IPS-20b (cell line): ENCODE results near the gene SLC6A15.
A peak's percentile ranks its signal among the peaks of the same experiment; 100 is the strongest.

ENCODE experiments used
- H3K27ac ChIP-seq: one replicate; pipeline ENCODE4 v1.5.1; 2013; ENCODE audit warnings: low read length
- H3K27me3 ChIP-seq: 2 replicates; pipeline ENCODE4 v1.6.1; 2013; ENCODE audit warnings: mild to moderate bottlenecking, low read length, inconsistent platforms; ENCODE audit not compliant: insufficient read depth
- H3K36me3 ChIP-seq: 2 replicates; pipeline ENCODE4 v1.6.1; 2013; ENCODE audit warnings: low read depth, mild to moderate bottlenecking, inconsistent platforms, low read length, moderate library complexity; ENCODE audit not compliant: insufficient read depth
- H3K4me1 ChIP-seq: 2 replicates; pipeline ENCODE4 v1.6.1; 2013; ENCODE audit warnings: mild to moderate bottlenecking, control low read depth, inconsistent platforms, low read length, moderate library complexity; ENCODE audit not compliant: insufficient read depth
- H3K4me3 ChIP-seq: 2 replicates; pipeline ENCODE4 v1.5.1; 2013; ENCODE audit warnings: mild to moderate bottlenecking, low read length, inconsistent platforms
- H3K9ac ChIP-seq: 2 replicates; pipeline ENCODE4 v1.6.1; 2013; ENCODE audit warnings: low read depth, mild to moderate bottlenecking, inconsistent platforms, low read length, moderate library complexity
- H3K9me3 ChIP-seq: 2 replicates; pipeline ENCODE4 v1.6.1; 2013; ENCODE audit warnings: mild to moderate bottlenecking, low read depth, low read length, inconsistent platforms; ENCODE audit not compliant: insufficient read depth

SLC6A15 gene

DNA sequence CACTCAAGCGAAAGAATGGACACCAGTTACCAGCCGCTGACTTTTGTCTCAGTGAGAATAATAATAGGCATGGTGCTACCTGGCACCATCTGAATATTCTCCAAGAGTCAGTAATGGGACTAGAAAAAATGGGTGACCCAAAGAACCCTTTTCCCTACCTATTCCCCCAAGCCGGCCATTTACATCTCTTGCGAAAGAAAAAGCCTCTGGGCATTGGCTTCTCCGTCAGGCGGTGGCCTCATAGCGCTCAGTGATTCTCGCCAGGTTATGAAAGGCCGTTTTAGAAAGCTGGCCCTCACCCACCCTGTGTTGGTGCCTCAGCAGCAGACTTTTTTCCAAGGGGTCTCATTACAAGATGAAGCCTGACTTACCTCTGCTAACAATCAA is 523 bp upstream of the SLC6A15 start:
- H3K4me3 ChIP-seq, result peak overlapping the region; percentile 78
- no peaks in the 10 kb centered on the region for H3K36me3 ChIP-seq
- peak overlapping the region; percentile 77; the same call in 1 of the 2 replicates for H3K9ac ChIP-seq
- H3K9me3 ChIP-seq, result no peaks in the 10 kb centered on the region
- H3K27me3 ChIP-seq, result peaks cover 26% of the 10 kb centered on the region
- H3K27ac ChIP-seq, result no peak overlapping the region
- peaks cover 6% of the 10 kb centered on the region; the same call in 1 of the 2 replicates for H3K4me1 ChIP-seq

DNA sequence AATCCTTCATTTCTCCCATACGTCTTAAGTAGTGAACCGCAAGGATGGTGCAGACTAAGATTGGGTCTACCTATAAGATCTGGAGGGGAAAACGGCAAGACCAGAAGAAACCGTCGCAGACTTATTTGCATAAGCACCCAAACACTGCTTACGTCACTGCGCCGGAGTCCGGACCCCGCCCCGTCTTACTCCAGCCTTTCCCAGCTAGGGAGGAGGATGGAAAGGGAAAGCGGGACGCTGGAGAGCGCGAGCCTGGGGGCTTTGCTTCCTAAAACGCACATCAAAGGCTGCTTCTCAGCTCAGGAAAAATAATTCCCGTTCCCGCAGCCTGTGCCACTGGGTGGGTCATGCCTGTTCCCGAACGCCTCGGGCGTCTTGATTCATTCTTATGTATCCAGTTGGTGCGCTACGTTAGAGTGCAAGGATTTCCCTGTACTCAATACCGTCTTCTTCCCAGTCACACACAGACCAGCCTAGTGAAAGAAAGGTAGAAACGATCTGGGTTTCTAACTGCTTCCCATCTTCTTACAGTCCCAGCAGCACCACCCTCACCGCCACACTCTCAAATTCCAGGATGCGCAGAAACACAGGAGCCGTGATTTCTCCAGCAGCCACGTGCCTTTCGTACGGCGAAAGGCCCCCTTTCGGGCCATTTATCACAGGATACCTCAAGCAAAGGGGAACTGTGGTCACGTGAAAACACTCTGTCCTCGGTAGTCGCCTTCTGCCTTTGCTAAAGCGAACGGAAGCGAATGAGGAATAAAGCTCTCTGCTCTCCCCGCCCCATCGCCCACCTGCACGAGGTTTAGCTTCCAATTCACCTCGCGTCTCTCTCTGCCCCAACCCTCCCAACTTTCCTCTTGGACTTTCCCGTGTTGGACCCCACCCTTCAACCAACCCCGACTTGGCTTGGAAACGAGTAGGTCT is 1.1 kb downstream of the SLC6A15 start:
- no peak overlapping the region for H3K27ac ChIP-seq
- H3K9ac ChIP-seq, result peak overlapping the region; percentile 77; the same call in 1 of the 2 replicates

DNA sequence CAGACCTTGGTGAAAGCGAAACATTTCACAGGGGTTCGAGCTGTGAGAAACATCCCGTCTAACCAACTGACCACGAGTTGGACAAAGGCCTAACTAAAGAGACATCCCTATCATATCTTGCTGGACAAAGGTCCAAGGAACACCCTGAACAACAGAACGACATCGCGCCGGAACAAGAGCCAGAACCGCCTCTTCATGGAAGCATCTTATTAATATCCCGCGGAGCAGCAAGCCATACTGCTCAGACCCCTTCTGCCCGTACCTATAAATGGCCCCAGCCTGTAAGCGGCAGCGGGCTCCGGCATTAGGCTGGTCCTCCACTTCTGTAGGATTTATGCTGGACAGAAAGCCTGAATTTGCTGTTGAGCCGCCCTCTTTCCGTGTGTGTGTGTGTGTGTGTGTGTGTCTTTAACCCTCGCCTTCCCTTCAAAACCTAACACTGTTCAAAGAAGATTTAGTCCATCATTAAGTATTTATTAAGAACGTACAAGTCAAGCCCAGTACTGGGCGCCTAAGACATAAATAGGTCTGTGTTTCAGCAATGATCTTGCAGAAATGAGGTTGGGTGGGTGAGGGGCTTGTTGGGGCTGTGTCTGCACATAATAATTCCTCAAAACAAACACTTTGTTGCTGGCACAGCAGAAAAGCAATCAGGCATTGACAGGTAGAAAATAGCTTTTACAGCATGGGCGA is 1.9 kb downstream of the SLC6A15 start:
- H3K4me3 ChIP-seq, result peak overlapping the region; percentile 78
- H3K36me3 ChIP-seq, result no peaks in the 10 kb centered on the region
- peak overlapping the region; percentile 77; the same call in 1 of the 2 replicates for H3K9ac ChIP-seq
- no peak overlapping the region for H3K27ac ChIP-seq
- no peaks in the 10 kb centered on the region for H3K9me3 ChIP-seq
- H3K27me3 ChIP-seq, result peaks cover 26% of the 10 kb centered on the region
- H3K4me1 ChIP-seq, result peaks cover 6% of the 10 kb centered on the region; the same call in 1 of the 2 replicates

More for the DNA sequence above, 1.1 kb downstream of the SLC6A15 start:
- no peaks in the 10 kb centered on the region for H3K36me3 ChIP-seq
- peaks cover 26% of the 10 kb centered on the region for H3K27me3 ChIP-seq
- H3K4me3 ChIP-seq, result peak overlapping the region; percentile 78
- H3K4me1 ChIP-seq, result peaks cover 6% of the 10 kb centered on the region; the same call in 1 of the 2 replicates
- H3K9me3 ChIP-seq, result no peaks in the 10 kb centered on the region

- Histone ChIP-seq H3K27ac (no peak overlapping the region), H3K4me1 (no peaks in the 10 kb centered on the region), H3K36me3 (no peaks in the 10 kb centered on the region), H3K9me3 (no peaks in the 10 kb centered on the region), H3K4me3 (no peak overlapping the region), H3K27me3 (no peaks in the 10 kb centered on the region), H3K9ac (no peak overlapping the region)
Measured at GRCh38 chr12:84904051-84904450, 8.5 kb downstream of the SLC6A15 start.

- H3K27ac ChIP-seq, result no peak overlapping the region
Measured at GRCh38 chr12:84891106-84891838, 21.3 kb downstream of the SLC6A15 start.

GRCh38 chr12:84889818-84890217 is 22.8 kb downstream of the SLC6A15 start:
- no peaks in the 10 kb centered on the region for H3K9me3 ChIP-seq
- H3K27me3 ChIP-seq, result no peaks in the 10 kb centered on the region
- no peak overlapping the region for H3K4me3 ChIP-seq
- no peak overlapping the region for H3K9ac ChIP-seq
- H3K27ac ChIP-seq, result no peak overlapping the region
- 0 out of 2 replicates have a peak, but pooled peaks cover 2% of the 10 kb centered on the region for H3K4me1 ChIP-seq
- H3K36me3 ChIP-seq, result no peaks in the 10 kb centered on the region

More at GRCh38 chr12:84891106-84891838, 21.3 kb downstream of the SLC6A15 start:
- H3K4me1 ChIP-seq, result 0 out of 2 replicates have a peak, but pooled peaks cover 2% of the 10 kb centered on the region
- no peaks in the 10 kb centered on the region for H3K27me3 ChIP-seq
- H3K9me3 ChIP-seq, result no peaks in the 10 kb centered on the region
- H3K36me3 ChIP-seq, result no peaks in the 10 kb centered on the region
- no peak overlapping the region for H3K4me3 ChIP-seq
- H3K9ac ChIP-seq, result no peak overlapping the region

DNA sequence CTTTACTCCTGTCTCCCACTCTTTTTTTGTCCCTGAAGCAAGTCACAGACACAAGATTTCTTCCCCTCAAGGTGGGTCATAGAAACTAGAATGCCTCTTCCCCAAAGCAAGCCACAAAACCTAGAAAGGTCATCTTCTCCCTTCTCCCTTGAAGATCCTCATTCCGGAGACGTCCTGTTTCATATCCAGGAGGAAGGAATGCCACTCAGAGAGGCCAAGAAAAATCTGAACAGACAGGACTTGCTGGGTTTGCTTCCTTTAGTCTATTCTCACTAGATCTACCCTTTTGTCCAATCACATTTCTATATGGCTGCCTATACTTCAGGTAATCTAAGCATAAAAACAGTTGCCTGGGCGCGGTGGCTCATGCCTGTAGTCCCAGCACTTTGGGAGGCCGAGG is 23.7 kb downstream of the SLC6A15 start:
- no peak overlapping the region for H3K9ac ChIP-seq
- no peak overlapping the region for H3K27ac ChIP-seq
- no peaks in the 10 kb centered on the region for H3K9me3 ChIP-seq
- no peaks in the 10 kb centered on the region for H3K27me3 ChIP-seq
- 0 out of 2 replicates have a peak, but pooled peaks cover 2% of the 10 kb centered on the region for H3K4me1 ChIP-seq
- no peaks in the 10 kb centered on the region for H3K36me3 ChIP-seq
- H3K4me3 ChIP-seq, result no peak overlapping the region

DNA sequence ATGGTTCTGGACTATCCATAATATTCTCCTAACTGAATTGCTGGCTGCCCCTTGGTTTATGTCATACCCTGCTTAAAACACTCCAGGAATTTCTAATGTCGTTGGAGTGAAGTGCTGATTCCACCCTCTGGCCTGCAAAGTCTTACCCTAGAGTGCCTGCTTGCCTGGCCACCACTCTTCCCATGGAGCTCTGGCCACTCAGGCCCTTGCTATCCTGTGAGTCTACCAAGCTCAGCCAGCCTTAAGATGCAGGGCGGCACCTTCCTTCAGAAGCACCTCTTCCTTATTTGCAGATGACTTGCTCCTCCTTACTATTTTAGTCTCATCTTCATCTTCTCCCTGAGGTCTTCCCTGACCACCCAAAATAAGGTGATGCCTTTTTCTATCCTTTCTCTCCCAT is 35.3 kb downstream of the SLC6A15 start:
- Histone ChIP-seq H3K27ac (no peak overlapping the region), H3K4me3 (no peak overlapping the region), H3K27me3 (no peaks in the 10 kb centered on the region), H3K9me3 (no peaks in the 10 kb centered on the region), H3K9ac (no peak overlapping the region), H3K36me3 (no peaks in the 10 kb centered on the region), H3K4me1 (no peaks in the 10 kb centered on the region)

- H3K36me3 ChIP-seq, result no peaks in the 10 kb centered on the region
- no peak overlapping the region for H3K27ac ChIP-seq
- H3K9me3 ChIP-seq, result no peaks in the 10 kb centered on the region
- no peaks in the 10 kb centered on the region for H3K27me3 ChIP-seq
- no peak overlapping the region for H3K4me3 ChIP-seq
- H3K9ac ChIP-seq, result no peak overlapping the region
- no peaks in the 10 kb centered on the region for H3K4me1 ChIP-seq
Measured at GRCh38 chr12:84875241-84875640, 37.4 kb downstream of the SLC6A15 start.

DNA sequence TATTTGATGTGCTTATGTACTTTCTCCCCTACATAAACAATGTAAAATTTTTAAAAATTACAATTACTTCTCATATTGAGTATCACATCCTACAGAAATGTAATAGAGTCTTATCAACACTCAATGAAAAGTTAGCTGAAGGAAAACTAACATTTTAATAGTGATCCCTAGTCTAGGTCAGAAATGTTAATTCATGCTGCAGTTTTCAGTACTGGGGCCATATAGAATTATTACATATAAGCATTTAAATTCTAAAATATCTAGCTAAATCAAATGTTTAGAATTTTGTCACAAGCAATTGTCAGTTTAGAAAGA is 37.8 kb downstream of the SLC6A15 start:
- H3K9me3 ChIP-seq, result no peaks in the 10 kb centered on the region
- no peaks in the 10 kb centered on the region for H3K27me3 ChIP-seq
- H3K9ac ChIP-seq, result no peak overlapping the region
- no peak overlapping the region for H3K27ac ChIP-seq
- no peaks in the 10 kb centered on the region for H3K36me3 ChIP-seq
- H3K4me3 ChIP-seq, result no peak overlapping the region
- H3K4me1 ChIP-seq, result no peaks in the 10 kb centered on the region

DNA sequence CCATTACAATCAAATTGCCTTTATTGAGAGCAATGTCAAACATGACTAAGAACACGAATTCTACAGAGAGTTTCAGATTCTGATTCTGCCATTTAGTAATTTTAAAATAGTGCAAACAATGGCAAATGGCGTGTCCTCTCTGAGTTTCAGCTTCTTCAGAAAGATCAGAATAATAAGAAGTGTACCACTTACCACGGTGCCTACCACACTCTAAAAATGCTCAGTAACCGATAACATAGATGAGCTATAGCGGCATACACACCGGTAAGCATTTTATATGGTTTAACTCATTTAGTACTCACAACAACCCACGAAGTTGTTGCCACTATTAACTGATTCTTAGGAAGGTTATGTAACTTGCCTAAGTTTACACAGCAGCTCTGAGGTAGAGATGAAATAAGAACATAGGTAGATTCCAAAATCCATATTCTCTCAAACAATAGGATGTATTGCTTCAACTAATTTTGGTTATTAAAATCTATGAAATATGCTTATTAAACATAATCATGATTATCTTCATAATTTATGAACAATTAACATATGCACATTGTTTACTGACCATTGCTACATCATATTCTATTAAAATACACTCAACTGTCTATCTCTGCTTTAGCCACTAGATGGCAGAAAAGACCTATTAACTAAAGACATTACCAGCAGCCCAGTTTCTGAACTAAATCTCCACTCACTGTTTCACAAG is 38.3 kb downstream of the SLC6A15 start:
- Histone ChIP-seq H3K27me3 (no peaks in the 10 kb centered on the region), H3K9ac (no peak overlapping the region), H3K9me3 (no peaks in the 10 kb centered on the region), H3K36me3 (no peaks in the 10 kb centered on the region), H3K4me3 (no peak overlapping the region), H3K27ac (no peak overlapping the region), H3K4me1 (no peaks in the 10 kb centered on the region)
